Thoracic aorta (tissue), 2 donors: ENCODE results near the gene BATF3. TPM values are rescaled to one million over a fixed set of nuclear protein-coding genes. Genes with fewer than 3 reads are reported as not detected.

Experiments used
- ATAC-seq: fragments of 150-250 bp; one replicate; pipeline ENCODE4 v1.8.0; 2017; ENCODE audit warnings: low read depth; ENCODE audit not compliant: insufficient number of reproducible peaks, low FRiP score
- DNase-seq: peaks from one replicate; pipeline ENCODE4 v3.0.0-alpha.2; 2020; ENCODE audit warnings: low spot score
- H3K27ac ChIP-seq, 2 donors: fragments of 200-600 bp; sonication (generic); 1 replicate in 1 of 2; 2 replicates in 1 of 2; pipeline ENCODE4 v1.5.1; 2016; ENCODE audit warnings: mild to moderate bottlenecking in 2 of 2, moderate library complexity in 2 of 2
- H3K27me3 ChIP-seq: fragments of 200-600 bp; sonication (generic); replicated peaks from 2 replicates; pipeline ENCODE4 v1.6.0; 2016; ENCODE audit warnings: mild to moderate bottlenecking; ENCODE audit not compliant: insufficient read depth
- H3K36me3 ChIP-seq: fragments of 200-600 bp; sonication (generic); one replicate; pipeline ENCODE4 v1.5.1; 2016
- H3K4me1 ChIP-seq, 2 donors: fragments of 200-600 bp; sonication (generic); 1 replicate in 1 of 2; 2 replicates in 1 of 2; pipeline versions ENCODE4 v1.5.1 to v1.6.0; 2016; ENCODE audit warnings: low read depth in 2 of 2, mild to moderate bottlenecking in 1 of 2; ENCODE audit not compliant: control insufficient read depth in 1 of 2
- H3K4me3 ChIP-seq: fragments of 200-600 bp; sonication (generic); 2 replicates; pipeline ENCODE4 v1.5.1; 2016; ENCODE audit warnings: mild to moderate bottlenecking
- H3K9me3 ChIP-seq: fragments of 200-600 bp; sonication (generic); 2 replicates; pipeline ENCODE4 v1.5.1; 2016
- CTCF ChIP-seq: fragments of 200-600 bp; sonication (generic); IDR thresholded peaks from one replicate; pipeline ENCODE4 v1.5.1; 2019; ENCODE audit warnings: antibody characterized with exemption
- total RNA-seq, 2 donors: library from RNA; depleted of rRNA; stranded (reverse); fragments of >200 nt; gene quantifications; one replicate each; pipeline versions ENCODE4 v1.1.0 to v1.2.3, GENCODE V29; 2016

Gene BATF3
- total RNA-seq, 2 donors from 2014 or later = 2.2 to 26.6 TPM

DNA sequence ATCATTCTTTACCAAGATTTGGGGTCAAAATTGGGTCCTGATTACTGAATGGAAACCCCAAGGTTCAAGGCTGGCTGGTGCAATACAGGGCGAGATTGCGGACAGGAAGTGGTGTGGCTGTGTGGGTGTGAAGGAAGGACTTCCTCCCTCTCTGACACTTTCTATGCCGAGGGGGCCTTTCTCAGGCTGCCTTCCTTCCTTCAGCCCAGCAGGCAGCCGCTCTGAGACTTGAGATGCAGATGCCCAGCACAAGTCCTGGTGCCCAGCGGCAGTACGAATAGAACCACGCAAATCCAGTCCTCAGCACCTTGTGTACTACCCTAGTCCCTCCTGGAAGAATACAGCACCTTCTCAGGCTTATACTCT, 16.3 kb downstream of the BATF3 start:
- Histone ChIP-seq H3K27ac (no peak overlapping the region), H3K4me3 (no peak overlapping the region), H3K9me3 (no peaks in the 10 kb centered on the region), H3K4me1 (no peaks in the 10 kb centered on the region), H3K27me3 (no peaks in the 10 kb centered on the region), H3K36me3 (peaks cover 2% of the 10 kb centered on the region)
- ATAC-seq (no peak), DNase-seq (no peak)
- TF ChIP-seq CTCF = no peak

GRCh38 chr1:212680680-212681389, 18.8 kb downstream of the BATF3 start:
- no peak overlapping the region for H3K27ac ChIP-seq
- H3K36me3 ChIP-seq = no peaks in the 10 kb centered on the region
- H3K9me3 ChIP-seq = no peaks in the 10 kb centered on the region
- no peak for DNase-seq
- no peaks in the 10 kb centered on the region for H3K4me1 ChIP-seq
- H3K4me3 ChIP-seq = no peak overlapping the region
- no peak for TF ChIP-seq CTCF
- ATAC-seq = no peak
- H3K27me3 ChIP-seq = no peaks in the 10 kb centered on the region

DNA sequence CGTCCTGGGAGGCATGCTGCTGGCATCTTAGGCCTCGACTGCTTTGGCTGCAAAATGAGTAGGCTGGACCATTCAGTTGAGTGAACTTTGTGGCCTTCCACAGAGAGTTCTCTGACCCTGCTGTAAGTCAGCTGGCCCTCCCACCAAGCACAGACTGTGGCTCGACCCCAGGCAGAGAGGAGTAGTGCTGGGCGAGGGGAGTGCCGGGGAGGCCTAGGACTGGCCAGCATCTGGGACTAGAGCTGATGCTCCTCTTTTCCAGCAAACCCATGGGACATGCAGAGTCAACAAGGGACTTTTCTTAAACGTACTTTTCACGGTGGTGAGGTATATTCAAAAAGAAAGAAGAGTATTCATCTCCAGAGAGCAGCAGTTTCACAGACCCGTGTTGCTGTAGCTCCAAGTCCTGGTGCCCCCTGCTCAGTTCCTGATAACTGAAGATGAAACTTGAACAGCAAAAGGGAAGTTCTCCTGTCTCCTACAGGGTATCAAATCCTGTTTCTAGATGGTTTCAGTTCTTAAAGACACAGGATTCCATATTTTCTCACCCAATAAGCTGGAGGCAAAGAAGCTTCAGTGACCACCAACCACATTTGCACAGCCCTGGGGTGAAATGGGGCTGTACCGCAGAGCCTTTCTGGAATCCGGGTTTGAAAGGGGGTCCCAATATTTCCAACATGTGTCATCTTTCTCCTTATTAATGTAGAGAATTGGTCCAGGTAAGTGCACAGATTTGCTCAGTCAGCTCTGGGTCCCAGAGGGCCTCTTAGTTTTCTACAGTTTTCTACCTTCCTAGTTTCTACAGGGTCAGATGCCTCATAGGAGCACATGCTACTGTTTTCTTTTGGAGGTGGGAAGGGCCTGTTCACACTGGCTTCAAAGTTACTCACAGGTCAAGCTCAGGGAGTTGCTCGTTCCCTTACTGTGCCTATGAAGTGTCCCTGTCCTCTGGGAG, 20.9 kb downstream of the BATF3 start:
- no peak for DNase-seq
- Histone ChIP-seq H3K36me3 (no peaks in the 10 kb centered on the region), H3K27me3 (no peaks in the 10 kb centered on the region), H3K27ac (no peak overlapping the region), H3K4me1 (no peaks in the 10 kb centered on the region), H3K9me3 (no peaks in the 10 kb centered on the region), H3K4me3 (no peak overlapping the region)
- TF ChIP-seq CTCF = no peak
- no peak for ATAC-seq

GRCh38 chr1:212677573-212677972, 22.1 kb downstream of the BATF3 start:
- DNase-seq = no peak

More at GRCh38 chr1:212677573-212677972, 22.1 kb downstream of the BATF3 start:
- H3K27ac ChIP-seq = no peak overlapping the region
- TF ChIP-seq CTCF = no peak
- H3K36me3 ChIP-seq = no peaks in the 10 kb centered on the region
- H3K4me3 ChIP-seq = no peak overlapping the region
- ATAC-seq = no peak
- no peaks in the 10 kb centered on the region for H3K4me1 ChIP-seq
- no peaks in the 10 kb centered on the region for H3K9me3 ChIP-seq
- H3K27me3 ChIP-seq = no peaks in the 10 kb centered on the region
